ENCODE measurements around the gene IL17C. TPM values are rescaled to one million over a fixed set of nuclear protein-coding genes. Genes with fewer than 3 reads are reported as not detected.

The IL17C gene
- total and polyA plus RNA-seq, 2 experiments from 2014 or later = not detected

DNA sequence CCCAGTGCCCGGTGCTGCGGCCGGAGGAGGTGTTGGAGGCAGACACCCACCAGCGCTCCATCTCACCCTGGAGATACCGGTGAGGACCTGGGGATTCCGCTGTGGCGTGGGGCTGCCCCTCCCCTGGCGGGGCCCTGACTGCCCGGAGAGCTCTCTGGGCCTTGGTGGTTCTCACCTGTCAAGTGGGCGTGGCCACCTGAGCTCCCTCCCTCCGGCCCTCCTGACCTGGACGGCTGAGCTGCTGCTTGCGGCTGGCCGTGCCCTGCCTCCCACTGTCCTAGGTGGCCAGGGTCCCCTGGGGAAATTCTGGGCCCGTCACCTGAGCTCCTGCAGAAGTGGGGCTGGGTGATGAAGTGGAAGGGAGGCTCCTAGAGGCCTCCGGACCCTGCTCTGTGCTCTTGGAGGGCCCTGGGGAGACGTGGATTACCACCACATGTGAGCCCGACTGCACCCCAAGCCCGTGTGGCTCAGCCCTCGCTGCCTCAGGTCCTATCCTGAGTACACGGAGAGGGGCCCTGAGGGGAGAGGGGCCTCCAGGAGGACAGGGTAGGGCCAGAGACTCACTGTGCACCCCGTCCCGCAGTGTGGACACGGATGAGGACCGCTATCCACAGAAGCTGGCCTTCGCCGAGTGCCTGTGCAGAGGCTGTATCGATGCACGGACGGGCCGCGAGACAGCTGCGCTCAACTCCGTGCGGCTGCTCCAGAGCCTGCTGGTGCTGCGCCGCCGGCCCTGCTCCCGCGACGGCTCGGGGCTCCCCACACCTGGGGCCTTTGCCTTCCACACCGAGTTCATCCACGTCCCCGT lies 1.1 kb downstream of the IL17C start:
- TF ChIP-seq, protein P1, sequence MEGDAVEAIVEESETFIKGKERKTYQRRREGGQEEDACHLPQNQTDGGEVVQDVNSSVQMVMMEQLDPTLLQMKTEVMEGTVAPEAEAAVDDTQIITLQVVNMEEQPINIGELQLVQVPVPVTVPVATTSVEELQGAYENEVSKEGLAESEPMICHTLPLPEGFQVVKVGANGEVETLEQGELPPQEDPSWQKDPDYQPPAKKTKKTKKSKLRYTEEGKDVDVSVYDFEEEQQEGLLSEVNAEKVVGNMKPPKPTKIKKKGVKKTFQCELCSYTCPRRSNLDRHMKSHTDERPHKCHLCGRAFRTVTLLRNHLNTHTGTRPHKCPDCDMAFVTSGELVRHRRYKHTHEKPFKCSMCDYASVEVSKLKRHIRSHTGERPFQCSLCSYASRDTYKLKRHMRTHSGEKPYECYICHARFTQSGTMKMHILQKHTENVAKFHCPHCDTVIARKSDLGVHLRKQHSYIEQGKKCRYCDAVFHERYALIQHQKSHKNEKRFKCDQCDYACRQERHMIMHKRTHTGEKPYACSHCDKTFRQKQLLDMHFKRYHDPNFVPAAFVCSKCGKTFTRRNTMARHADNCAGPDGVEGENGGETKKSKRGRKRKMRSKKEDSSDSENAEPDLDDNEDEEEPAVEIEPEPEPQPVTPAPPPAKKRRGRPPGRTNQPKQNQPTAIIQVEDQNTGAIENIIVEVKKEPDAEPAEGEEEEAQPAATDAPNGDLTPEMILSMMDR (IDR thresholded peaks at IDR 0.05; ENCODE audit: low read depth, low read length) = no peak
- Histone ChIP-seq H3K9me3 (ENCODE audit: low read depth) (no peaks in the 10 kb centered on the region), H3K36me3 (no peaks in the 10 kb centered on the region), H3K27ac (no peak overlapping the region), H3K4me1 (ENCODE audit: low read depth) (peaks cover 1% of the 10 kb centered on the region), H3K4me3 (no peak overlapping the region), H3K27me3 (peaks cover 51% of the 10 kb centered on the region)
- no peak for DNase-seq (ENCODE audit: low read depth in 1 of 2, low spot score in 1 of 2)

DNA sequence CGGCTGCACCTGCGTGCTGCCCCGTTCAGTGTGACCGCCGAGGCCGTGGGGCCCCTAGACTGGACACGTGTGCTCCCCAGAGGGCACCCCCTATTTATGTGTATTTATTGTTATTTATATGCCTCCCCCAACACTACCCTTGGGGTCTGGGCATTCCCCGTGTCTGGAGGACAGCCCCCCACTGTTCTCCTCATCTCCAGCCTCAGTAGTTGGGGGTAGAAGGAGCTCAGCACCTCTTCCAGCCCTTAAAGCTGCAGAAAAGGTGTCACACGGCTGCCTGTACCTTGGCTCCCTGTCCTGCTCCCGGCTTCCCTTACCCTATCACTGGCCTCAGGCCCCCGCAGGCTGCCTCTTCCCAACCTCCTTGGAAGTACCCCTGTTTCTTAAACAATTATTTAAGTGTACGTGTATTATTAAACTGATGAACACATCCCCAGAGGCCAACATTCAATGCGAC lies 1.7 kb downstream of the IL17C start:
- TF ChIP-seq, protein P1 (IDR thresholded peaks at IDR 0.05; ENCODE audit: low read depth, low read length) = no peak
- H3K27me3 ChIP-seq = peaks cover 44% of the 10 kb centered on the region
- H3K4me1 ChIP-seq (ENCODE audit: low read depth) = no peaks in the 10 kb centered on the region
- H3K27ac ChIP-seq = no peak overlapping the region
- H3K9me3 ChIP-seq (ENCODE audit: low read depth) = no peaks in the 10 kb centered on the region
- H3K4me3 ChIP-seq = no peak overlapping the region
- no peak for DNase-seq (ENCODE audit: low read depth in 1 of 2, low spot score in 1 of 2)
- no peaks in the 10 kb centered on the region for H3K36me3 ChIP-seq

DNA sequence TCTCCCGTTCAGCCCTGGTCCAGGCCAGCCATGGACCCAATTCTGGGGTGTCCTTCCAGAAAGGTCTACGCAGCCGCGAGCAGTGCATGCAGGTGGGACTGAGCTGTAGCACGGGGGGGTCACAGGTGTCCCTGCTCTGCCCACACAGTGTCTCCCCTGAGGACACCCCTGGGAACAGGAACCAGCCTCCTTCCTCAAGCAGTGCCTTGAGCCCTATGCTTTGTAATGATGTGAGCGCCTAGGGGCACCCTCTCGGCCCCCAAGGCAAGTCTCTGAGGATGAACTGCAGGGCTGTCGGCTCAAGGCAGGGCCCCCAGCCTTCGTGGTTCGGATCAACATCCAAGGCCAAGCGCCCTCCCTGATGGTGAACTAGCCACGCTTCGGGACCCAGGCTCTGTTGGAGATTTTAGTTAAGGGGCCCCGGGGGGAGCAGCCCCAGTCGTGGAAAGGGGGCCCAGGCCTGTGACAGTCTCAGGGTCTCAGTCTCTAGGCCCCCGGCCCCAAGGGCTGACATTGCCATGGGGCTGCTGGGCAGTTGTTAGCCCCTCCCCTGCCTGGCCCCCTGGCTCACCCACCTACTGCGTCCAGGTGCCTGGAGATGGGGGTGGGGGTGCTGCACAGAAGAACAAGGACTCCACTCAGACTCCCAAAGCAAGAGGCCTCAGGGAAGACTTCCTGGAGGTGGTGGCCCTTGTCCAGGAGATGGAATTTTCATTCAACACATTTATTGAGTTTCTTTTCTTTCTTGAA lies 2.3 kb downstream of the IL17C start:
- Histone ChIP-seq H3K36me3 (no peaks in the 10 kb centered on the region), H3K27ac (no peak overlapping the region), H3K4me3 (no peak overlapping the region), H3K4me1 (ENCODE audit: low read depth) (no peaks in the 10 kb centered on the region), H3K27me3 (peaks cover 38% of the 10 kb centered on the region), H3K9me3 (ENCODE audit: low read depth) (no peaks in the 10 kb centered on the region)
- TF ChIP-seq, protein P1 (IDR thresholded peaks at IDR 0.05; ENCODE audit: low read depth, low read length) = no peak
- no peak for DNase-seq (ENCODE audit: low read depth in 1 of 2, low spot score in 1 of 2)

DNA sequence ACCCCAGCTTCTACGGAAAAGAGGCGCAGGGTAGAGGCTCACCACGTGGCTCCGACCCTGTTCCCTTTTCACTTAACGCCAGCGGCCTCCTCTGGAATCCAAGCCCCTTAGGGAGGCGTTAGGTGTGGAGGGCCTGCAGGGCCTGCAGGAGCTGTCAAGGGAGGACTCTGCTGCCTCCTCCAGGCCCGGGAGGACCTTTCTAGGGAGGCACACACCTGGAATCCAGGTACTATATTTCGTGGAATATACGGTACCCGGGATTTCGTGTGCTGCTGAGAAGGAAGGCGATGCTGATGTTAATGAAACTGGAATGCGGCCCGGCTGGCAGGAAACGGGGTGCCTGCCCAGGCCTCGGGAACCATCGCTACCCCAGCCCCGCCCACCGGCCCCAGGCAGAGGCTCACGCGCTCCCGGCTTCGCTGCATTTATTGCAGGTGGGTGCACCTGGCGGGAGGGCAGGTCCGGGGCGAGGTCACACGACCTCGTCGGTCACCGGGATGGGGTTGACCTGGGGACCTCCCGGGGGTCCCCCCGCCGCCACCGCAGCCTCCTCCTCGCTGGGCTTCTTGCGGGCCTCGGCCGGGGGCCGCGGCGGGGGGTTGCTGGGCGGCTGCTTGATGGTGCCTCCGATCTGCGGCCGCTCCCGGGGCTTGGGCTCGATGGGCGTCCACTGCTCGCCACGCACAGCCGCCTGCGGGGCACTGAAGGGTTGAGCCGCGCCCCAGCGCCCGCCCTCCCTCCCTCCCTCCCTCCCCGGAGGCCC lies 4.7 kb downstream of the IL17C start:
- H3K4me1 ChIP-seq (ENCODE audit: low read depth) = no peaks in the 10 kb centered on the region
- no peak overlapping the region for H3K27ac ChIP-seq
- H3K36me3 ChIP-seq = no peaks in the 10 kb centered on the region
- TF ChIP-seq, protein P1 (IDR thresholded peaks at IDR 0.05; ENCODE audit: low read depth, low read length) = no peak
- no peak overlapping the region for H3K4me3 ChIP-seq
- H3K9me3 ChIP-seq (ENCODE audit: low read depth) = no peaks in the 10 kb centered on the region
- no peak for DNase-seq (ENCODE audit: low read depth in 1 of 2, low spot score in 1 of 2)
- peaks cover 21% of the 10 kb centered on the region for H3K27me3 ChIP-seq

DNA sequence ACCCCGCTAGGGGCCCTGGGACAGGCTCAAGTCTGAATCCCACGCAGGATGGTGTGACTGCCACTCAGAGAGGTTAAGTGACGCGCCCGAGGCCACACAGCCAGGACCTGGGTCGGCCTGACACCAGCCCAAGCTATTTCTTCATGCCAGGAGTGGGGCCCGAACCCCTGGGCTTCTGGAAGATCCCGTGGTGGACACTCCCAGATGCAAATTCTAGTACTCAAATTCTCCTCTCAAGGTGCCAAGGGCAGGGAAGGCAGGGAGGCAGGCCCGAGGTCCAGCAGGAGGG lies 5.2 kb downstream of the IL17C start:
- no peak overlapping the region for H3K27ac ChIP-seq
- H3K27me3 ChIP-seq = peaks cover 16% of the 10 kb centered on the region
- TF ChIP-seq, protein P1 (IDR thresholded peaks at IDR 0.05; ENCODE audit: low read depth, low read length) = no peak
- H3K9me3 ChIP-seq (ENCODE audit: low read depth) = no peaks in the 10 kb centered on the region
- H3K4me3 ChIP-seq = no peak overlapping the region
- no peaks in the 10 kb centered on the region for H3K4me1 ChIP-seq (ENCODE audit: low read depth)
- no peak for DNase-seq (ENCODE audit: low read depth in 1 of 2, low spot score in 1 of 2)
- H3K36me3 ChIP-seq = no peaks in the 10 kb centered on the region

Data from cardiac muscle cell (in vitro differentiated cells and primary cell).